MM.1S (cell line): Measurements from ENCODE around the gene COQ8B.

ENCODE experiments used
- CTCF ChIP-seq: fragments of 300-600 bp; sonication (generic); IDR thresholded peaks from 2 replicates; pipeline ENCODE4 v1.5.1; 2016; ENCODE audit warnings: antibody characterized with exemption, low read length, mixed read lengths
- EZH2phosphoT487 ChIP-seq: fragments of 300-600 bp; sonication (generic); IDR thresholded peaks from 2 replicates; pipeline ENCODE4 v1.6.1; 2018; ENCODE audit warnings: antibody characterized with exemption, low read length

GRCh38 chr19:40663695-40664692 lies 52.7 kb downstream of the COQ8B start:
- TF ChIP-seq CTCF (no peak), EZH2phosphoT487 (no peak)
